IMR-90 (cell line): ENCODE measurements around the gene TMPRSS3.

Source experiments
- MAFK ChIP-seq: IDR thresholded peaks from 2 replicates; pipeline ENCODE4 v1.6.1; 2012; ENCODE audit warnings: low read depth, low read length, improper control_type of control experiment
- POLR2A ChIP-seq: IDR thresholded peaks from 2 replicates; pipeline ENCODE4 v1.6.1; 2012; ENCODE audit warnings: mild to moderate bottlenecking, low read depth, low read length
- RAD21 ChIP-seq: IDR thresholded peaks from 2 replicates; pipeline ENCODE4 v1.6.1; 2012; ENCODE audit warnings: low read length, improper control_type of control experiment
- RFX5 ChIP-seq: IDR thresholded peaks from 2 replicates; pipeline ENCODE4 v1.8.0; 2012; ENCODE audit warnings: low read depth, mild to moderate bottlenecking, low read length, moderate library complexity
- TF ChIP-seq, protein P1 (sequence below): conservative IDR thresholded peaks from 2 replicates; pipeline ENCODE4 v1.5.1; 2012; ENCODE audit warnings: mild to moderate bottlenecking, low read depth, low read length, improper control_type of control experiment

DNA sequence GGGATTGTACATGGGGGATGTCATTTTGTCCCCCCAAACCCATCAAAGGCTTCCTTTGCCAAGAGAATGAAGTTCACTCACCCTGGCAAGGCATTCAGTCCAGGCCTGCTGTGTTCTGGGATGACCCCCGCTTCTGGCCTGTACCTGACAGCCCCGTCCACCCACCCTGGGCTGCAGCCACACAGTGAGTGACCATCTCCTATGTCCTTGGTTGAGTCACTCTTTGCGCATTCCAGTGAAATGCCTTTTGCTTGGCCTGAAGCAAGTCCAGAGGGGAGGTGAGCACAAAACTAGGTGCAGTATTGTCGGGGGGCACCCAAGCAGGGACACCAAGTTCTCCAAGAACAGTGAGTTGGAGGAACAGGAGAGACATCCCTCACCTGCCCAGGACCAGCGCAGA, 10.2 kb downstream of the TMPRSS3 start:
- TF ChIP-seq POLR2A: no peak
- TF ChIP-seq RFX5: no peak
- TF ChIP-seq, protein P1, sequence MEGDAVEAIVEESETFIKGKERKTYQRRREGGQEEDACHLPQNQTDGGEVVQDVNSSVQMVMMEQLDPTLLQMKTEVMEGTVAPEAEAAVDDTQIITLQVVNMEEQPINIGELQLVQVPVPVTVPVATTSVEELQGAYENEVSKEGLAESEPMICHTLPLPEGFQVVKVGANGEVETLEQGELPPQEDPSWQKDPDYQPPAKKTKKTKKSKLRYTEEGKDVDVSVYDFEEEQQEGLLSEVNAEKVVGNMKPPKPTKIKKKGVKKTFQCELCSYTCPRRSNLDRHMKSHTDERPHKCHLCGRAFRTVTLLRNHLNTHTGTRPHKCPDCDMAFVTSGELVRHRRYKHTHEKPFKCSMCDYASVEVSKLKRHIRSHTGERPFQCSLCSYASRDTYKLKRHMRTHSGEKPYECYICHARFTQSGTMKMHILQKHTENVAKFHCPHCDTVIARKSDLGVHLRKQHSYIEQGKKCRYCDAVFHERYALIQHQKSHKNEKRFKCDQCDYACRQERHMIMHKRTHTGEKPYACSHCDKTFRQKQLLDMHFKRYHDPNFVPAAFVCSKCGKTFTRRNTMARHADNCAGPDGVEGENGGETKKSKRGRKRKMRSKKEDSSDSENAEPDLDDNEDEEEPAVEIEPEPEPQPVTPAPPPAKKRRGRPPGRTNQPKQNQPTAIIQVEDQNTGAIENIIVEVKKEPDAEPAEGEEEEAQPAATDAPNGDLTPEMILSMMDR: no peak
- no peak for TF ChIP-seq RAD21
- no peak for TF ChIP-seq MAFK
